ENCODE measurements around the gene DLGAP1. TPM values are rescaled to one million over a fixed set of nuclear protein-coding genes. Genes with fewer than 3 reads are reported as not detected.

The DLGAP1 gene
- total and polyA plus RNA-seq, 2 experiments from 2014 or later, result 0.13 to 0.22 TPM

GRCh38 chr18:3471141-3471648 is 983.9 kb downstream of the DLGAP1 start:
- H3F3A ChIP-seq (ENCODE audit: insufficient read depth), result peaks cover 9% of the 10 kb centered on the region
- H3K79me2 ChIP-seq (ENCODE audit: insufficient read depth), result no peaks in the 10 kb centered on the region
- H3K36me3 ChIP-seq (ENCODE audit: low read depth), result no peaks in the 10 kb centered on the region
- no peak overlapping the region for H3K4me2 ChIP-seq (ENCODE audit: unreplicated experiment)
- no peaks in the 10 kb centered on the region for H4K20me1 ChIP-seq (ENCODE audit: insufficient read depth)
- no peaks in the 10 kb centered on the region for H3K9me2 ChIP-seq (ENCODE audit: insufficient read depth)
- TF ChIP-seq EZH2 (IDR thresholded peaks at IDR 0.05; ENCODE audit: insufficient read depth, poor library complexity, severe bottlenecking), result no peak
- TF ChIP-seq EZH2phosphoT487 (IDR thresholded peaks at IDR 0.05; ENCODE audit: insufficient read depth, low read depth), result no peak
- H3K4me3 ChIP-seq, result no peak overlapping the region
- 87 to 93% methylated on average over 3 of the region's 3 CpGs for WGBS, 2 experiments (ENCODE audit: low coverage in 1 of 2, low lambda C conversion rate in 2 of 2, missing lambda C conversion rate in 2 of 2)
- peaks cover 10% of the 10 kb centered on the region for H3K4me1 ChIP-seq (ENCODE audit: insufficient read depth)
- in situ Hi-C loops (cut with MboI), result loop anchor here (10.0 kb wide), 1 partner anchor 64 kb away; no protein-coding TSS in a partner anchor
- H3K27ac ChIP-seq, result no peak overlapping the region
- no peaks in the 10 kb centered on the region for H3K9me3 ChIP-seq (ENCODE audit: low read depth)
- DNase-seq, result no peak
- no peaks in the 10 kb centered on the region for H3K27me3 ChIP-seq (replicated peaks; ENCODE audit: insufficient read depth)
- H3K9ac ChIP-seq, result no peak overlapping the region
- no peak overlapping the region for H2AFZ ChIP-seq

DNA sequence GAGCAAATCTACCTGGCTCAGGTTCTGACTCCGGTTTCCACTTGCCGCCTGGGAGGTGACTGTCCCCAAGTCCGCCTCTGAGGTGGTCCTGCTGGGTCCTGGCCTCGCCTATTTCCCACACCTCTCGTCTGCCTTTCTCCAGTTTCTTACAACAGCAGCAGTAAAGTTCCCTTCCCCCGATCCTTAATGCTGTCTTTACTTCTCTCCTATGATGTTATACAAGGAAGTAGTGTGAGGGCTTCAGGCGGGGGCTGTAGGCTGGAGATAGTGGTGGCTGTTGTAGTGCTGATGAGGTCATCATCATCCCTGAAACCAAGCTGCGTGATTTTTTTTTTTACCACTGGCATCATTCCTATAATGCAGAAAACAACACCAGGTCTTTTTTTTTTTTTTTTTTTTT is 986.3 kb downstream of the DLGAP1 start:
- H3K9me2 ChIP-seq (ENCODE audit: insufficient read depth), result no peaks in the 10 kb centered on the region
- no peaks in the 10 kb centered on the region for H3K9me3 ChIP-seq (ENCODE audit: low read depth)
- no peaks in the 10 kb centered on the region for H3K27me3 ChIP-seq (replicated peaks; ENCODE audit: insufficient read depth)
- H3K36me3 ChIP-seq (ENCODE audit: low read depth), result no peaks in the 10 kb centered on the region
- H3K4me3 ChIP-seq, result no peak overlapping the region
- H3K27ac ChIP-seq, result no peak overlapping the region
- WGBS, 2 experiments (ENCODE audit: low coverage in 1 of 2, low lambda C conversion rate in 2 of 2, missing lambda C conversion rate in 2 of 2), result 88 to 94% methylated on average over 8 of the region's 8 CpGs
- in situ Hi-C loops (cut with MboI), result loop anchor here (10.0 kb wide), 1 partner anchor 116 kb away; no protein-coding TSS in a partner anchor
- peaks cover 10% of the 10 kb centered on the region for H3F3A ChIP-seq (ENCODE audit: insufficient read depth)
- TF ChIP-seq EZH2phosphoT487 (IDR thresholded peaks at IDR 0.05; ENCODE audit: insufficient read depth, low read depth), result no peak
- no peak for TF ChIP-seq EZH2 (IDR thresholded peaks at IDR 0.05; ENCODE audit: insufficient read depth, poor library complexity, severe bottlenecking)
- DNase-seq, result no peak
- H3K4me1 ChIP-seq (ENCODE audit: insufficient read depth), result peaks cover 15% of the 10 kb centered on the region
- H4K20me1 ChIP-seq (ENCODE audit: insufficient read depth), result no peaks in the 10 kb centered on the region
- no peak overlapping the region for H3K9ac ChIP-seq
- H3K4me2 ChIP-seq (ENCODE audit: unreplicated experiment), result no peak overlapping the region
- no peaks in the 10 kb centered on the region for H3K79me2 ChIP-seq (ENCODE audit: insufficient read depth)
- H2AFZ ChIP-seq, result no peak overlapping the region

- Histone ChIP-seq H3K79me2 (ENCODE audit: insufficient read depth) (no peaks in the 10 kb centered on the region), H3K9me3 (ENCODE audit: low read depth) (no peaks in the 10 kb centered on the region), H3K4me3 (no peak overlapping the region), H3F3A (ENCODE audit: insufficient read depth) (peaks cover 15% of the 10 kb centered on the region), H3K9ac (no peak overlapping the region), H3K27ac (no peak overlapping the region), H2AFZ (no peak overlapping the region), H3K36me3 (ENCODE audit: low read depth) (no peaks in the 10 kb centered on the region), H3K4me1 (ENCODE audit: insufficient read depth) (peaks cover 20% of the 10 kb centered on the region), H3K27me3 (replicated peaks; ENCODE audit: insufficient read depth) (no peaks in the 10 kb centered on the region), H3K4me2 (ENCODE audit: unreplicated experiment) (no peak overlapping the region), H4K20me1 (ENCODE audit: insufficient read depth) (no peaks in the 10 kb centered on the region), H3K9me2 (ENCODE audit: insufficient read depth) (no peaks in the 10 kb centered on the region)
- DNase-seq, result no peak
- in situ Hi-C loops (cut with MboI), result loop anchor here (10.0 kb wide), 1 partner anchor 117 kb away; no protein-coding TSS in a partner anchor
- WGBS, 2 experiments (ENCODE audit: low coverage in 1 of 2, low lambda C conversion rate in 2 of 2, missing lambda C conversion rate in 2 of 2), result 89 to 93% methylated on average over 9 of the region's 9 CpGs
- no peak for TF ChIP-seq EZH2phosphoT487 (IDR thresholded peaks at IDR 0.05; ENCODE audit: insufficient read depth, low read depth)
- no peak for TF ChIP-seq EZH2 (IDR thresholded peaks at IDR 0.05; ENCODE audit: insufficient read depth, poor library complexity, severe bottlenecking)
These were observed 986.9 kb downstream of the DLGAP1 start for GRCh38 chr18:3468066-3468705.

GRCh38 chr18:3466872-3467271 is 988.2 kb downstream of the DLGAP1 start:
- Histone ChIP-seq H3K9me3 (ENCODE audit: low read depth) (no peaks in the 10 kb centered on the region), H3K4me3 (no peak overlapping the region), H3K79me2 (ENCODE audit: insufficient read depth) (no peaks in the 10 kb centered on the region), H3K4me2 (ENCODE audit: unreplicated experiment) (peak overlapping the region; percentile 64), H2AFZ (peak overlapping the region; percentile 4; the same call in 1 of the 2 replicates), H3K36me3 (ENCODE audit: low read depth) (peaks cover 5% of the 10 kb centered on the region; the same call in 1 of the 2 replicates), H3K27me3 (replicated peaks; ENCODE audit: insufficient read depth) (no peaks in the 10 kb centered on the region), H3F3A (ENCODE audit: insufficient read depth) (peaks cover 28% of the 10 kb centered on the region), H4K20me1 (ENCODE audit: insufficient read depth) (no peaks in the 10 kb centered on the region), H3K4me1 (ENCODE audit: insufficient read depth) (peaks cover 31% of the 10 kb centered on the region), H3K9me2 (ENCODE audit: insufficient read depth) (no peaks in the 10 kb centered on the region), H3K27ac (no peak overlapping the region), H3K9ac (peak overlapping the region; percentile 25; the same call in 1 of the 2 replicates)
- TF ChIP-seq EZH2phosphoT487 (IDR thresholded peaks at IDR 0.05; ENCODE audit: insufficient read depth, low read depth) (no peak), EZH2 (IDR thresholded peaks at IDR 0.05; ENCODE audit: insufficient read depth, poor library complexity, severe bottlenecking) (no peak)
- WGBS, 2 experiments (ENCODE audit: low coverage in 1 of 2, low lambda C conversion rate in 2 of 2, missing lambda C conversion rate in 2 of 2), result 55 to 58% methylated on average over 2 of the region's 2 CpGs
- DNase-seq, result no peak
- in situ Hi-C loops (cut with MboI), result loop anchor here (10.0 kb wide), 1 partner anchor 118 kb away; no protein-coding TSS in a partner anchor
